ENCODE measurements around the gene PMVK. TPM values are rescaled to one million over a fixed set of nuclear protein-coding genes. Genes with fewer than 3 reads are reported as not detected.

Gene PMVK
- total and polyA plus RNA-seq, 2 donors: 6.8 to 47.1 TPM

DNA sequence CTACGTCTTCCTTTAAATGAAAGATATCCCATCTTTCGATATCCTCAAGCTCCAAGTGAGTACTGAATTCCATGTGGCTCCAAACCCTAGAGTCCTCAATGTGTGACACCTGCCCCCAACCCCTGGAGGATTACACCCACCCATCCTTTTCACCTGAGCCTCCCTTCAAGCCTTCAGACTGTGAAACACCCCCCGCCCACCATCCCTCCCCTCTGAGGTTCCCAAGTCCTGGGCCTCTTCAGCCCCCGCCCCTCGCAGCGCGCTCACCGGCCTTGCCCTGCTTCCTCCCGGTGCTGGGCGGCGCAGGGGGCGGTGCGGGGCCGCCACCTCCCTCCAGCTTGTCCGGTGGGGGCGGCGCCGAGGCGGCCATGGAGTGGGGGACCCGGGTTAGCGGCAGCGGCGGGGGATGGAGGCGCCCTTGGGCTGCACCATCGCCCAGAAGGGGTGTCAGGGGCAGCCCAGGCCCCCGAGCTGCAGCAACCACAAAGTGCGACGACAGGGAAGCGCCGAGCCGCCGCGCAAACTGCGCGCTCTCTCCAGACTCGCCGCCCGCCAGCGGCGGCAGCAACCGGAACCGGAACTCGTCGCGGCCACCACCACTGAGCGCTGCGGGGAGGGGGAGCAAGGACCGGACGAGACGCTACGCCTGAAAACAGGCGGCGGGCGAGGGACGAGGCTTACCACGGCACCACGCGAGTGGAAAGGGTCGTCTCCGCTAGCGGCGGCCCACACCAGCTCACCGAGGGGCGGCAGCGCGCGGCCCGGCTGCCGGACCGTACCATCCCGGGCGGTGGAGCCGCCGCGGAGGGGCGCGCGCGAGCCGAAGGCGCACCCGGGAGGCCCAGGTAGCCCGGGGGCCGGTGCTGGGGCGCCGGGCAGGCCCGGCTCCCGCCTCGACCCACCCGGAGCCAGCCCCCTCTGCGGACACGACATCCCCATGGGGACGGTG lies 25.0 kb upstream of the PMVK start, which contains the start of gene PYGO2:
Gene PYGO2 (minus strand): TSS at position 576 of the 949 bp plus-strand sequence. CDS start 206 bp downstream, at position 370.
- no peaks in the 10 kb centered on the region for H3K4me1 ChIP-seq (ENCODE audit: insufficient read depth)
- H3K4me3 ChIP-seq (ENCODE audit: low read depth, low read length): peak within 1 kb of the TSS; percentile 86
- DNase-seq (ENCODE audit: extremely low spot score): no peak
- peaks cover 4% of the 10 kb centered on the region for H3K36me3 ChIP-seq (ENCODE audit: insufficient read depth)
- WGBS: under 1% methylated on average over 93 of the region's 93 CpGs
- H3K27ac ChIP-seq (ENCODE audit: low read depth): peak within 1 kb of the TSS; percentile 99

DNA sequence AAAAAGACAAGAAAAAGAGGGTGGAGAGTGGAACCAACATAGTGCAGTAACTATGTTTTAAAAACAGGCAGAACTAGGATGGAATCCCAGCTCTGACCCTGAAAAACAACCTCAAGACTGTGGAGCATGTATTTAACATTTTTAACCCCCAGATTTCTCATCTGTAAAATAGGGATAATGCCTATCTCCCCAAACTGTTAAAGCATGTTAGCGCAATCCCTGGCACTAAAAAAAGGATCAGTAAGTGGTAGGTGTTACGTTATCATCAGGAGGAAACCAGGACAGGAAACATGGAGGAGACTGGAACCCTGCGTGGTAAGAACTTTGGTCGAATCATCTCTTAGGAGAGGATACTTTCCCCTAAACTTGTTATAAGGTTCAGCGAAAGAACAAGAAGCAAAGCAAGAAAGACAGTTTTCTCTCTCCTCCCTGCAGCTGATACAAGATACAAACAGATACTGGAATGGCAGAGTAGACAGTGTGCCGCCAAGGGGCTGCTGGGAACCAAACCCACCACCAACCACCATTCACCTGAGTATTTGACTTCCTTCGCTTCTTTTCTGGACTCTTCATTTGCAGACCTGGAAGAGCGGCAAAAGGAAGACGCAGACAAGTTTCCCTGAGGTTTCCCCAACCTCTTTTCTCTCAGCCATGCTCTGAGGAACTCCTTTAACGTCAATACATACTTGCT lies 24.1 kb upstream of the PMVK start:
- DNase-seq (ENCODE audit: extremely low spot score): no peak
- no peaks in the 10 kb centered on the region for H3K4me1 ChIP-seq (ENCODE audit: insufficient read depth)
- WGBS: 36% methylated on average over 10 of the region's 10 CpGs
- peak overlapping the region; percentile 34 for H3K27ac ChIP-seq (ENCODE audit: low read depth)
- peak overlapping the region; percentile 86 for H3K4me3 ChIP-seq (ENCODE audit: low read depth, low read length)
- H3K36me3 ChIP-seq (ENCODE audit: insufficient read depth): peaks cover 4% of the 10 kb centered on the region

DNA sequence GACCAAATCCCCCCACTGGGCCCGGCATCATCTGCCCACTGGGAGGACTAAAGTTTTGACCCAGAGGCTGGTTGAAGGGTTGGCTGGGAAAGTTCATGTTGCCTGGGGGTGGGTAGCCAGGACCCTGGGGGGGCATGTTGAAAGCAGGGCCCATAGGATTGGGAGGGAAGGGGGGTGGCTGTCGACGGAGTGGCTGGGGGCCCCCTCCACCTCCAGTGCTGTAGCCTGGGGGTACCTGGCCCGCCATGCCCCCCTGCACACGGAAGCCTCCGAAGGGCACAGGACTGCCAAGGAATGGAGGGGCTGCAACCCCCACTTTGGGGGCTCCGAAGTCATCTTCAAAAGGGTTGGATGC lies 22.9 kb upstream of the PMVK start:
- no peaks in the 10 kb centered on the region for H3K36me3 ChIP-seq (ENCODE audit: insufficient read depth)
- 91% methylated on average over 7 of the region's 7 CpGs for WGBS
- H3K4me1 ChIP-seq (ENCODE audit: insufficient read depth): no peaks in the 10 kb centered on the region
- no peak for DNase-seq (ENCODE audit: extremely low spot score)
- H3K27ac ChIP-seq (ENCODE audit: low read depth): no peak overlapping the region
- H3K4me3 ChIP-seq (ENCODE audit: low read depth, low read length): no peak overlapping the region

DNA sequence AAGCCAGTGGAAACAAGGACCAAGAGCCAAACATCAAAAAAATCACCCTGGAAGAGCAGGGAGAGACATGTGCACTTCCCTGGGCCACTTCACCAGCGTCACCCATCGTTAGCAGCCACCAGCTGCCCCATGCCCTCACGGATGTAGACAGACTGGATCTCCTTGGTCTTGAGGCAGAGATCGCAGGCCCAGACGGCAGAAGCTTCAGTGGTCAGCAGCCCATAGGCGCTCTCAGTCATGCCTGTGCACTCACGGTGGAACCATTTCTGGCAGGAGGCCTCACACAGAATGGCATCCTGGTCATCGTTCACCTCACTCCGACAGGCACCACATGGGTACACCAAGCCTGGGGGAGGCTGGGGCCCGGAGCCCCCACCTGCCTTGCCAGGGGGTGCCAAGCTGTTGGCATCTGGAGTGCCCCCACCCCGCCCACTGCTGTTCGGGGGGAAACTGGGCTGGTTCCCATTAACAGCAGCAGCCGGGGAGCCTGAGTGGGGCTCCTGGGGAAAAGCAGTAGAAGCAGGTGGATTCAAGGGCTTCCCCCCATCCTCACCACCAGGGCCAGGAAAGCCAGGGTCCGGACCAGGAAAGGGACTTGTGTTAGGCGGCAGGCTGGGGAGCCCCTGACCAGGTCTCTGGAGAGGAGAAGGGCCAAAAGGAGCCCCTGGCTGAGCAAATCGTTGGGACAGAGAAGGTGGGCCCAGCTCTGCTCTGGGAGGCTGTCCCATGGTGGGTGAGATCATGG lies 22.3 kb upstream of the PMVK start:
- H3K27ac ChIP-seq (ENCODE audit: low read depth): no peak overlapping the region
- 90% methylated on average over 16 of the region's 16 CpGs for WGBS
- H3K4me1 ChIP-seq (ENCODE audit: insufficient read depth): no peaks in the 10 kb centered on the region
- H3K4me3 ChIP-seq (ENCODE audit: low read depth, low read length): no peak overlapping the region
- no peak for DNase-seq (ENCODE audit: extremely low spot score)
- H3K36me3 ChIP-seq (ENCODE audit: insufficient read depth): no peaks in the 10 kb centered on the region

DNA sequence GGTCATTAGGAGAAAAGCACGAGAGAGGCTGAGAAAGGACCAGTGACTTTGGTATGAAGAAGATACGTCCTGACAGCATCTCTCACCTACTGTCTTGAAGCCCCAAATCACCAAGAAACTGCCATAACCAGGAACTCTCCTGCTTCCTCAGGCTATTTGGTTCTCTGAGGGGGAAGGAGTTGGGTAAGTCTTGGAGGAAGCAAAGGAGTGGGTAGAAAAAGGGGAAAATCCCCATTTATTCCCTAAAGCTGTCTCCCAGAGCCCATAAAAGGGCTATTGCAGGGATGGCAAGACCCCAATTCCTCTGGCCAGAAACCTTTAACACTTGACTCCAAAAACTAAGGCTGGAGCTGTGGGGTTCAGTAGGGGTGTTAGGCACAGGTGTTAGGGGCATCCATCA lies 21.5 kb upstream of the PMVK start:
- Histone ChIP-seq H3K4me1 (ENCODE audit: insufficient read depth) (no peaks in the 10 kb centered on the region), H3K36me3 (ENCODE audit: insufficient read depth) (no peaks in the 10 kb centered on the region), H3K4me3 (ENCODE audit: low read depth, low read length) (no peak overlapping the region), H3K27ac (ENCODE audit: low read depth) (no peak overlapping the region)
- 79% methylated on average over 2 of the region's 2 CpGs for WGBS
- no peak for DNase-seq (ENCODE audit: extremely low spot score)

DNA sequence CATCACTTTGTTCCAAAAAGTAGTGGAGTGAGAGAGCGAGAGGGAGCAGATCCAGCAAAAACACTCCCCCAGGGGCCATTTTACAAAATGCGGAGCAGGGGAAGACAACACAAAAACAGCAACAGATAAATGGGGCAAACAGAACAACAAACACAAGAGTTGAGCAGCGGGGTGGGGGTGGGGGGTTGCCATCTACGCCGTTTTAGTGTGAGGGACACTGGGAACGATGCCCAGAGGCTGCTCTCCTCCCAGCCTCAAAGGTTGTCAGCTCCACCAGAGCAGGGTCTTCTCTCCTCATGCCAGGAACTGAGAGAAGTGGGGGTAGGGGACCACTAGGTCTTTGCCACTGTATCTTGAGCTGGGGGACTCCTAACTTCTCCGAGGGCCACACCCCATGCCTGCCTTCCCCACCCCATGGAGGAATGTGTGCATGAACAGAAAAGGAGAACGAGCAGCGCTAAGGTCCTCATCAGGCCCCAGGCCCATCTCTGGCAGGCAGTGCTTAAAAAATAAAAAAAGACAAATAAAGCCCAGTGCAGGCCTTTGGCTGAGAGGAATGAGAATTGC lies 20.7 kb upstream of the PMVK start:
- Histone ChIP-seq H3K36me3 (ENCODE audit: insufficient read depth) (no peaks in the 10 kb centered on the region), H3K4me3 (ENCODE audit: low read depth, low read length) (no peak overlapping the region), H3K4me1 (ENCODE audit: insufficient read depth) (no peaks in the 10 kb centered on the region), H3K27ac (ENCODE audit: low read depth) (no peak overlapping the region)
- DNase-seq (ENCODE audit: extremely low spot score): no peak
- WGBS: 33% methylated on average over 9 of the region's 9 CpGs

DNA sequence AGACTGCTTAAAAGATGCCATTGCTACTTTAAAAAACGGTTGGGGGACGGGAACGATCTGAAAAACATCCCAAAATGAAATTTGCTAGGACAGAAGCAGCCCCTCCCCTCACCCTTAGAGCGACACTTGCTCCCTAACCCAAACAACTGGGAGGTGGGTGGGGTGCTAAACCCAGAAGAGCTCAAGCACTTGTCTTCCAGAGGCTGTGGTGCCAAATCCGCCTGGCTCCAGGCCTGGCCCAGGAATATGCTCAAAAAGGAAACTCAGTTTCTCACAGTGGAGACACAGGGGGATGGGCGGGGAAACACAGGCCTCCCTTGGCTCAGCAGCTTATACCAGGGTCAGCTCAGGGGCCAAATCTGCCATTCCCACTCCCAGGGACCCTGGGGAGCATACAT lies 20.0 kb upstream of the PMVK start:
- WGBS: 10% methylated on average over 6 of the region's 6 CpGs
- no peak for DNase-seq (ENCODE audit: extremely low spot score)
- no peaks in the 10 kb centered on the region for H3K4me1 ChIP-seq (ENCODE audit: insufficient read depth)
- no peak overlapping the region for H3K27ac ChIP-seq (ENCODE audit: low read depth)
- no peaks in the 10 kb centered on the region for H3K36me3 ChIP-seq (ENCODE audit: insufficient read depth)
- peak overlapping the region; percentile 44 for H3K4me3 ChIP-seq (ENCODE audit: low read depth, low read length)

DNA sequence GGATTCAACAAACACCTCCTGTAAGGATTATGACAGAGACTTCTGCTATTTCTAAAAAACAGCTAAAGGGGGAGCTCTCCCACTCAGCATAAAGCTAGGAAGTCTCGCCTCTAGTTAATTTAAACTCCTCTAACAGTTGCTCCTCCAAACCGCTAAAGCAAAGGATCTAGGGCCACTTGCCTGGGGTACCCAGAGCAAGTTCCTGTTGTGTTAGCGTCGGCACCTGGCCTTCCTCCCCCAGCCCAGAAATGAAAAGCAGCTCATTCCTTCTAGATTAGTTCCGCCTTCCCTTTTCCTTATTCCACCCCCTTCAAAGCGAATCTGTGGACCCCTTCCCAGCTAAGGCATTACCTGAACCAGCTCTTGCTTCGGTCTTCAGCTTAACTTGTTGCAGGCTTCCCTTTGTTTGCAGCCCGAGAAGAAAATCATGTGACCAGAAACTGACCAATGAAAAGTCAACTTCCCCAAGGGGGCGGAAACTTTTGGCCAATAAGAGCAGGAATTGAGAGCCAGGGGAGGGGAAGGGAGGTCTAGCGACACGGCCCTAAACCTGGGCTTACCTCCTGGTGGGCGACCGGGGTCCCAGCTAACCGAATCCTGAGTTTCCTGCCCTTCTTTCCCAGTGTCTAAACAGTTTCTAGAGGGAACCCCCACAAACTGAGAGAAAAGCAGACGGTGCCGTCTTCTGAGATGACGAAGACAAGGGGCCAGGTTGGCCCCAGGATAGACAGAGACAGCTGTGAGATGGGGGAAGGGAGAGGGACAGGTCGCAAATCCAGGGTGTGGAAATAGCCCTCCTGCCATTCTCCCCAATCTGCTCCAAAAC lies 19.4 kb upstream of the PMVK start, which contains the start of gene PBXIP1:
Gene PBXIP1 (minus strand): TSS at position 382 of the 826 bp plus-strand sequence. CDS start 2,378 bp downstream, outside the sequence.
- peak; percentile 94 for DNase-seq (ENCODE audit: extremely low spot score)
- peak within 1 kb of the TSS; percentile 44 for H3K4me3 ChIP-seq (ENCODE audit: low read depth, low read length)
- H3K36me3 ChIP-seq (ENCODE audit: insufficient read depth): no peaks in the 10 kb centered on the region
- WGBS: under 1% methylated on average over 18 of the region's 18 CpGs
- H3K27ac ChIP-seq (ENCODE audit: low read depth): peak within 1 kb of the TSS; percentile 58
- H3K4me1 ChIP-seq (ENCODE audit: insufficient read depth): no peaks in the 10 kb centered on the region

DNA sequence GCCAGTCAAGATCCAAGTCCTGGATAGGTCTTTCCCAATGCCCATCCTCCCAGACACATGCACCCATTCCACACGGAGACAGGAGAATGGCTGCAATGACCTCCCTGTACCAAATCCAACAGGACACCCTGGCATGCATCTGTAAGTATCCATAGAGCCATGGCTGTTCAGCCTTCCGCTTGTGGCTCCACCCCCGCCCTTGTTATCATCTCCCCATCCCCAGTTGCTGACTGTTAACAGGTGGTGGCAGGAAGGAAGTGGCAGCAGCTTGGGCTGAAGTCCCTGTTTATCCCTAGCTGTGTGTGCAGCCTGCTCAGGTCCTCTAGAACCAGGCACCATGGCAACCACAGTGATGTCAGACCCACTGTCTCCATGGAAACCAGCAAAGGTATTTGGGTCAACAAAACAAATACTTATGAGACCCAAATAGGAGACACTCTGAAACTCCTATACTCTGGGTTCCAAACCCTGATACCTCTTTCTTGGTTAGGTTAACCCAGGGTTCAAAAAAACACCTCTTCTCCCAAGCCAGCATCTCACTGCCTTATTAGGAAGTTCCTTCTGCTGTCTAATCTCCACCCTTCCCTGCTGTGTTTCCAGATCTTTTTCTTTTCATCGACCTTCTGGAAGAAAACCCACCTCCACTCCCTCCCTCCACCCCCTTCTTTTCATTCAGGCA lies 18.7 kb upstream of the PMVK start:
- DNase-seq (ENCODE audit: extremely low spot score): no peak
- H3K4me1 ChIP-seq (ENCODE audit: insufficient read depth): no peaks in the 10 kb centered on the region

DNA sequence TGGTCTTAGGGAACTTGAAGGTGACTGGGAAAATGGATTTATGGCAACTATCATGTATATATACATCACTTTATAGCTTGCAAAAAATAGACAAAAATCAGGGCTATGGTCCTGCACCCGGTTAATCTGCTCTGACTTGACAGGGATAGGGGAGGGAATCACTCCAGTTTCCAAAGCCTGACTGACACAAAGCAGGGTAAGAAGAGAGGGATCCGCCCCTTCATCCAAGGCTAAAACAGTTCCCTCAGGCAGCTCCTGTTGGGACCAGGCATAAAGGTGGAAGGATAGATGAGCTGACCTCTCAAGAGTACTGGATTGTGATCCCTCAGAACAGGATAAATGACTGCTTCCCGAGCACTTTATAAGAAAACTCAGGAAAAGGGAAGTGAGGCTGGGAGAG lies 18.0 kb upstream of the PMVK start:
- 58% methylated on average over 3 of the region's 3 CpGs for WGBS
- H3K4me3 ChIP-seq (ENCODE audit: low read depth, low read length): no peak overlapping the region
- H3K4me1 ChIP-seq (ENCODE audit: insufficient read depth): no peaks in the 10 kb centered on the region
- no peak for DNase-seq (ENCODE audit: extremely low spot score)
- no peak overlapping the region for H3K27ac ChIP-seq (ENCODE audit: low read depth)
- no peaks in the 10 kb centered on the region for H3K36me3 ChIP-seq (ENCODE audit: insufficient read depth)

More for the DNA sequence above, 18.7 kb upstream of the PMVK start:
- Histone ChIP-seq H3K36me3 (ENCODE audit: insufficient read depth) (no peaks in the 10 kb centered on the region), H3K27ac (ENCODE audit: low read depth) (peak overlapping the region; percentile 53), H3K4me3 (ENCODE audit: low read depth, low read length) (peak overlapping the region; percentile 44)
- 5% methylated on average over 4 of the region's 4 CpGs for WGBS

DNA sequence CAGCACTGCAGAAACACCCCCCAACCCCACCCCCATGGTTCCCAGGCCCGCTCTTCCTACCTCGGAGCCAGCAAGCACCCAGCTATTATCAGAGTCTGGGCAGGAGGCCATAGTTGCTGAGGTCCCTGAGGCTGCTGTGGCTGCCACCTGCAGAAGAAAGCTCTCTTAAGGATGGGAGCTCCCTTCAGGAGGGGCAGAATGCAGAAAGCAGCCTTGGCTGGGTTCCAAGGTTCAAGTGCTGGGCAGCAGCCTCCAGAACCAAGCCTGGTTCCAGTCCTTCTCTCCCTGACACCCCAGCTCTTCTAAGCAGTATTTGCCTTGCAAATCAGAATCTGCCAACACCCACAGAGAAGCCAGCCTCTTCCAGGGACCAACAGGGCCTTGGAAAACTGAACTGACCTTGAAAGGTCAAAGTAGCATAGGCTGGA lies 17.1 kb upstream of the PMVK start:
- Histone ChIP-seq H3K4me1 (ENCODE audit: insufficient read depth) (no peaks in the 10 kb centered on the region), H3K36me3 (ENCODE audit: insufficient read depth) (no peaks in the 10 kb centered on the region), H3K4me3 (ENCODE audit: low read depth, low read length) (no peak overlapping the region), H3K27ac (ENCODE audit: low read depth) (no peak overlapping the region)
- no peak for DNase-seq (ENCODE audit: extremely low spot score)
- 70% methylated on average over 2 of the region's 2 CpGs for whole genome bisulfite sequencing

DNA sequence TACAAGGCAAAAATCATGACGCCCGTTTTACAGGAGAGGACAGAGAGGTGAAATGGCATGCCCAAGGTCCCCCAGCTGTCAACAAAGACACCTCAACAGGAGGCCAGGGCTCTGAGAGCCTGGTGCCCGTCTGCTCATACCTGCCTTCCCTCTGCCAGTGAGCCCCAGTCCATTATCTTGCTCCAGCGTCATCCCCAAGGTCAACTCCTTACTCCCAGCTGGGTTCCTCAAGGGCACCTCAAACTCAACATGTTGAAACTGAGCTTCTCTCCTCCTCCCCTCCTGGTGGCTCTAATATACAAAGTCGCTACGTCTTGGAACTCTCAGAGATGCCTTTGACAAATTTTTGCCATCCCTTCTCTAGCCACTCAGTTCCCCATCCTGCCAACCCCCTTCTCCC lies 16.1 kb upstream of the PMVK start:
- no peaks in the 10 kb centered on the region for H3K4me1 ChIP-seq (ENCODE audit: insufficient read depth)
- 82% methylated on average over 6 of the region's 6 CpGs for WGBS

More for the DNA sequence above, 16.1 kb upstream of the PMVK start:
- H3K4me3 ChIP-seq (ENCODE audit: low read depth, low read length): no peak overlapping the region
- H3K36me3 ChIP-seq (ENCODE audit: insufficient read depth): no peaks in the 10 kb centered on the region
- DNase-seq (ENCODE audit: extremely low spot score): no peak
- H3K27ac ChIP-seq (ENCODE audit: low read depth): no peak overlapping the region

All from urinary bladder (tissue), 4 donors.